ENCODE data around the gene IPCEF1. TPM values are rescaled to one million over a fixed set of nuclear protein-coding genes. Genes with fewer than 3 reads are reported as not detected.

The IPCEF1 gene
- total and polyA plus RNA-seq, 2 donors (not counting 3 experiments of a cell fraction or from before 2014, with no cell fraction given), result 0.01 to 0.51 TPM

GRCh38 chr6:154139892-154140291 lies 216.7 kb downstream of the IPCEF1 start:
- Histone ChIP-seq H3K4me1 (ENCODE audit: control insufficient read depth, extremely low read depth, insufficient read depth, low read length) (no peaks in the 10 kb centered on the region), H3K36me3 (ENCODE audit: control insufficient read depth in 2 of 2, extremely low read depth in 1 of 2, insufficient read depth in 2 of 2, low read length in 2 of 2) (no peaks in the 10 kb centered on the region), H3K79me2 (ENCODE audit: control insufficient read depth, insufficient read depth, low read length) (no peaks in the 10 kb centered on the region), H2AFZ (ENCODE audit: low read depth, low read length) (no peak overlapping the region), H4K20me1 (replicated peaks; ENCODE audit: control insufficient read depth, extremely low read depth, insufficient read depth, low read length) (no peaks in the 10 kb centered on the region), H3K9ac (replicated peaks; ENCODE audit: extremely low read depth, insufficient read depth, low read length) (no peak overlapping the region), H3K9me3 (replicated peaks; ENCODE audit: control insufficient read depth, insufficient read depth, low read length) (no peaks in the 10 kb centered on the region), H3K27ac (ENCODE audit: insufficient read depth, low read depth, low read length) (no peak overlapping the region), H3K9me1 (replicated peaks; ENCODE audit: control insufficient read depth, extremely low read depth, insufficient read depth, low read length) (no peaks in the 10 kb centered on the region), H3K27me3 (ENCODE audit: control insufficient read depth in 2 of 2, insufficient read depth in 2 of 2, low read length in 2 of 2) (no peaks in the 10 kb centered on the region), H3K4me2 (ENCODE audit: insufficient read depth, low read length) (no peak overlapping the region), H3K4me3 (replicated peaks in 1 of 3; ENCODE audit: insufficient read depth in 1 of 3, low read depth in 1 of 3, low read length in 3 of 3) (no peak overlapping the region)
- DNase-seq (ENCODE audit: low read depth, low spot score) (no peak), FAIRE-seq (no peak)
- dilution Hi-C loops (cut with MboI; ENCODE audit: extremely low pct_ligation_motif_present, low sequenced_read_pairs) (no loop called here), intact Hi-C loops (cut with micrococcal nuclease) (no loop called here)
- TF ChIP-seq CTCF (IDR thresholded peaks at IDR 0.05; ENCODE audit: extremely low read depth in 1 of 2, insufficient read depth in 1 of 2, low read depth in 1 of 2, low read length in 2 of 2) (no peak), POLR2AphosphoS5 (IDR thresholded peaks at IDR 0.05; ENCODE audit: insufficient read depth, low read depth, low read length) (no peak), MAX (IDR thresholded peaks at IDR 0.05; ENCODE audit: insufficient read depth, insufficient read length) (no peak), MYC (IDR thresholded peaks at IDR 0.05; ENCODE audit: low read depth, low read length) (no peak), FOS (IDR thresholded peaks at IDR 0.05; ENCODE audit: borderline replicate concordance, insufficient read depth, low read length) (no peak), POLR2A (IDR thresholded peaks at IDR 0.05; ENCODE audit: low read depth, low read length) (no peak), JUN (IDR thresholded peaks at IDR 0.05; ENCODE audit: borderline replicate concordance, insufficient read depth, insufficient read length, low read depth) (no peak), GATA2 (IDR thresholded peaks at IDR 0.05; ENCODE audit: insufficient read depth, insufficient read length, low read depth, low read length) (no peak), EZH2 (IDR thresholded peaks at IDR 0.05; ENCODE audit: borderline replicate concordance, low read depth, low read length, severe bottlenecking) (no peak)
- ChIA-PET CTCF (interaction anchor here (0.8 kb wide), 1 partner anchor 15 kb away, joined by 3 read pairs; no protein-coding TSS in a partner anchor), POLR2A (no interaction called here)
- no TSS peak for BruUV-seq (replicated peaks)
